Nephron progenitor cell (in vitro differentiated cells): ENCODE measurements around the gene SSC4D.

Source experiments
- DNase-seq: peaks from one replicate; pipeline ENCODE4 v3.0.0; 2021
- H3K27ac Mint-ChIP-seq: 2 replicates; pipeline ENCODE4 v1.8.0; 2021; ENCODE audit warnings: mild to moderate bottlenecking, moderate library complexity, mixed read lengths
- H3K27me3 Mint-ChIP-seq: 2 replicates; pipeline ENCODE4 v1.8.0; 2021; ENCODE audit warnings: mild to moderate bottlenecking, low read depth, mixed read lengths; ENCODE audit not compliant: poor library complexity
- H3K36me3 Mint-ChIP-seq: 2 replicates; pipeline ENCODE4 v1.8.0; 2021; ENCODE audit warnings: low read depth, mixed read lengths
- H3K4me1 Mint-ChIP-seq: 2 replicates; pipeline ENCODE4 v1.8.0; 2021; ENCODE audit warnings: mixed read lengths
- H3K4me3 Mint-ChIP-seq: 2 replicates; pipeline ENCODE4 v1.8.0; 2021; ENCODE audit warnings: mild to moderate bottlenecking, moderate library complexity, mixed read lengths
- H3K9me3 Mint-ChIP-seq: 2 replicates; pipeline ENCODE4 v1.8.0; 2021; ENCODE audit warnings: mild to moderate bottlenecking, moderate library complexity, mixed read lengths
- CTCF ChIP-seq: fragments of 200-600 bp; sonication (generic); IDR thresholded peaks from 2 replicates; pipeline ENCODE4 v1.5.0; 2021; ENCODE audit warnings: antibody characterized with exemption

The SSC4D gene

DNA sequence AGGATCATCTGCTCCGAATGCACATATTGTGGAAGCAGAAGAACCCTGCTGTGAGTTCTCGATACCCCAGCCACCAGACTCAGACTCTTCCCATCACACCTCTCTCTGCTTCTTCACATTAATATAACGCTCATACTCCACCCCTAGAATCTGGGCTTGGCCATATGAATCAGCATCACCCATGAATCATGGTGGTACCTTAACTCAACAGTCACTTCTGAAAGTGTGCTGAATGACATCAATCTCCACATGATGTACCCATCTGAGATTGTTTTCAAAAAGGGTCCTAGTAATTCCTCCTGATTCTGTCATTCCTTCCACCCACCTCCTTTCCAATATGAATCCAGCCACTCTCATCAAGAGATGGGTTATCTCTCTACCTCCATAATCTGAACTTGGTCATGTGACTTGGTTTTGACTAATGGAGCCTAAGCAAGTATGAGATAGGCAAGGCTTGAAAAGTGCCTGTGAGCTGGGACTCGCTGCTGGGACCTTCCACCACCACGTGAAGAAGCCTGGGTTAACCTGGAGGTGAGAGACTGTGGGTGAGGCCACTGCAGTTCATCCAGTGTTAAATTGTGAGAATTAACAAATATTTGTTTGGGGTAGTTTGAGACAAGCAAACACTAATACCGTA, 66.1 kb downstream of the SSC4D start:
- Mint-ChIP-seq H3K27ac (peak overlapping the region; percentile 84), H3K27me3 (no peaks in the 10 kb centered on the region), H3K4me3 (no peak overlapping the region), H3K9me3 (no peaks in the 10 kb centered on the region), H3K36me3 (peaks cover 92% of the 10 kb centered on the region), H3K4me1 (peaks cover 13% of the 10 kb centered on the region)
- no peak for TF ChIP-seq CTCF
- DNase-seq: no peak

GRCh38 chr7:76342222-76342621, 67.3 kb downstream of the SSC4D start:
- H3K27me3 Mint-ChIP-seq: no peaks in the 10 kb centered on the region
- H3K4me1 Mint-ChIP-seq: peaks cover 7% of the 10 kb centered on the region
- peaks cover 93% of the 10 kb centered on the region for H3K36me3 Mint-ChIP-seq
- no peak for TF ChIP-seq CTCF
- no peak overlapping the region for H3K4me3 Mint-ChIP-seq
- no peak for DNase-seq
- peak overlapping the region; percentile 87 for H3K27ac Mint-ChIP-seq
- no peaks in the 10 kb centered on the region for H3K9me3 Mint-ChIP-seq

DNA sequence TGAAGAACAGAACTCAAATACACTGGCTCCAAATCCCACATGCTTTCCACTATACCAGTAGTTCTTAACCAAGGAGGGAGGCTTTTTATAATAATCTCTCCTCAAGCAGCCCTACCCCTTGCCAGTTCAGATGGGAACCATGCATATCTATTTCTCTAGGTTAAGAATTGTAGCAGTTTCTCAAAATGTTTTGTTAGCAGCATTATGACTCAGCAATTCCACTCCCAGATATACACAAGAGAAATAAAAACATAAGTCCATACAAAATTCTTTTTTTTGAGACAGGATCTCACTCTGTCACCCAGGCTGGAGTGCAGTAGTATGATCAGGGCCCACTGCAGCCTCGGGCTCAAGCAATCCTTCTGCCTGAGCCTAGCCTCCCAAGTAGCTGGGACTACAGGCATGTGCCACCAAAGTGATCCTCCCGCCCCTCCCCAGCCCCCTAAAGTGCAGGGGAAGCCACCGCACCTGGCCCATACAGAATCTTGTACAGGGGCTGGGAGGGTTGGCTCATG, 68.8 kb downstream of the SSC4D start:
- DNase-seq: no peak

More for the DNA sequence above, 68.8 kb downstream of the SSC4D start:
- Mint-ChIP-seq H3K27ac (peak overlapping the region; percentile 27), H3K4me1 (peaks cover 4% of the 10 kb centered on the region), H3K9me3 (no peaks in the 10 kb centered on the region), H3K36me3 (peaks cover 90% of the 10 kb centered on the region), H3K4me3 (no peak overlapping the region), H3K27me3 (no peaks in the 10 kb centered on the region)
- no peak for TF ChIP-seq CTCF
